ENCODE results near the gene EXOC3L1.

GRCh38 chr16:67190448-67191399, 788 bp upstream of the EXOC3L1 start:
- TF ChIP-seq EP300 (IDR thresholded peaks at IDR 0.05; ENCODE audit: borderline replicate concordance) = no peak
- TF ChIP-seq, protein P1, sequence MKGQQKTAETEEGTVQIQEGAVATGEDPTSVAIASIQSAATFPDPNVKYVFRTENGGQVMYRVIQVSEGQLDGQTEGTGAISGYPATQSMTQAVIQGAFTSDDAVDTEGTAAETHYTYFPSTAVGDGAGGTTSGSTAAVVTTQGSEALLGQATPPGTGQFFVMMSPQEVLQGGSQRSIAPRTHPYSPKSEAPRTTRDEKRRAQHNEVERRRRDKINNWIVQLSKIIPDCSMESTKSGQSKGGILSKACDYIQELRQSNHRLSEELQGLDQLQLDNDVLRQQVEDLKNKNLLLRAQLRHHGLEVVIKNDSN (IDR thresholded peaks at IDR 0.05) = no peak
- TF ChIP-seq RAD21 (IDR thresholded peaks at IDR 0.05; ENCODE audit: low read depth) = no peak
- no peak for TF ChIP-seq EGR1 (IDR thresholded peaks at IDR 0.05)
